Choroid plexus epithelial cell (primary cell): ENCODE results near the gene REP15.
"Not testable (repeated sequence)": the region's sequence is repeated elsewhere in the genome, so short reads cannot be mapped to it uniquely, and the experiment has no call there.

ENCODE experiments used
- DNase-seq: peaks from one replicate; pipeline ENCODE4 v3.0.0-alpha.2; 2010; ENCODE audit warnings: low read depth
- H3K4me3 ChIP-seq: 2 replicates; pipeline ENCODE4 v1.5.1; 2011; ENCODE audit warnings: low read depth, mild to moderate bottlenecking, control low read depth, low read length, moderate library complexity
- CTCF ChIP-seq: conservative IDR thresholded peaks from 2 replicates; pipeline ENCODE4 v1.5.1; 2011; ENCODE audit warnings: low read depth, mild to moderate bottlenecking, control low read depth, inconsistent platforms, low read length, moderate library complexity

The REP15 gene, protein sequence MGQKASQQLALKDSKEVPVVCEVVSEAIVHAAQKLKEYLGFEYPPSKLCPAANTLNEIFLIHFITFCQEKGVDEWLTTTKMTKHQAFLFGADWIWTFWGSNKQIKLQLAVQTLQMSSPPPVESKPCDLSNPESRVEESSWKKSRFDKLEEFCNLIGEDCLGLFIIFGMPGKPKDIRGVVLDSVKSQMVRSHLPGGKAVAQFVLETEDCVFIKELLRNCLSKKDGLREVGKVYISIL

DNA sequence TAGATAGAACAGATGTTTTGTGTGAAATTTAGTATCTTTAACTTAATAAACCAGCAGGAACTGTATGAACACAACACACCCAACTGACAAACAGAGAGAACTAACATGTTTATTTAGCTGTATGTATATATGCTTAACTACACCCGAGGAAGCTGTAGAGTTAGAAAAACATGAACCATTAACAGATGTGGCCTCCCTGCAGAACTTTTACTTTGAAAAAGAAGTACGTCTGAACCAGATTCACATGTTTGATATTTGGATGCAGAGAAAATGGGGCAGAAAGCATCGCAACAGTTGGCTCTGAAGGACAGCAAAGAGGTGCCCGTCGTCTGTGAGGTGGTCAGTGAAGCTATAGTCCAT, at the start of gene REP15:
TSS of gene REP15 (plus strand) at position 155 of the 360 bp plus-strand sequence. CDS start at position 271, 116 bp downstream.
- no peak within 1 kb of the TSS for H3K4me3 ChIP-seq
- no peak for DNase-seq
- TF ChIP-seq CTCF, result no peak

GRCh38 chr12:27650011-27650410, 46.2 kb upstream of the REP15 start:
- TF ChIP-seq CTCF, result no peak
- no peak overlapping the region for H3K4me3 ChIP-seq
- DNase-seq, result no peak

- no peak overlapping the region for H3K4me3 ChIP-seq
- TF ChIP-seq CTCF, result no peak
- DNase-seq, result no peak
These were observed 45.0 kb upstream of the REP15 start for GRCh38 chr12:27651201-27651600.

DNA sequence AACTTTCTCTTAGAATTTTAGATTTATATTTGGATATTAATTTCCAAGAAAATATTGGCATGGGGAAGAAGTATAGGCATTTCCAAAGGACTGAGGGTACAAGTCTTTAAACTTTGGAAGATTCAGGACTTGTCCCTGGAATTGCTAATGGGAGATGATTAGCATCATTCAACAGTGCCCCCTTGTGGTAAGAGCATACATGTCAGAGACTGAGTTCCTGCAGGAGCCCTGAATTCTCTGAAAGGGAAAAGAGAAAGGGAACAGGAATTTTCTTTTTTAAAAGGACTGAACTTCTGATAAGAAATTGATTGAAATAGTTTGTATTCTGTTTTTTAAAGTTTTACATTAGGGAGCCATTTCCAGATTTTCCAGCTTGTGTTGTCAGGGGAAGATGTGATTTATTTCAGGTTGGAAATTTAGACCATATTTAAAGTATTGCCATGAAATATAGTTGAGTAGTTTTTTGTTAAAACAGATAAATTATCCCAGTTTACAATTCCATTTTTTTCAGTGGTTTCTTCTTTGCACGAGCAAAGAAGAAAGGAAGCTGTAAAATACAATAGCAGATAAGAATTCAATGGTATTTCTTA, 44.0 kb upstream of the REP15 start:
- DNase-seq, result peak; percentile 91
- peak; percentile 84 for TF ChIP-seq CTCF
- no peak overlapping the region for H3K4me3 ChIP-seq

GRCh38 chr12:27653661-27654060, 42.6 kb upstream of the REP15 start:
- H3K4me3 ChIP-seq, result no peak overlapping the region
- TF ChIP-seq CTCF, result no peak
- no peak for DNase-seq

GRCh38 chr12:27655476-27655875, 40.8 kb upstream of the REP15 start:
- not testable (repeated sequence) for DNase-seq, H3K4me3 ChIP-seq

GRCh38 chr12:27657296-27657695, 39.0 kb upstream of the REP15 start:
- TF ChIP-seq CTCF, result no peak
- DNase-seq, result no peak
- no peak overlapping the region for H3K4me3 ChIP-seq
